RWPE2 (cell line): Measurements from ENCODE around the gene ANO2.
"Not testable (repeated sequence)": the region's sequence is repeated elsewhere in the genome, so short reads cannot be mapped to it uniquely, and the experiment has no call there.

ENCODE experiments used
- ATAC-seq: fragments of 200-7000 bp; cut with Tn5 transposase; 3 replicates; pipeline ENCODE4 v1.9.1; 2021; ENCODE audit warnings: low read depth
- DNase-seq: peaks from one replicate; pipeline ENCODE4 v3.0.0-alpha.2; 2020; ENCODE audit warnings: low spot score
- H3K27ac ChIP-seq: fragments of 450-650 bp; 2 replicates; pipeline ENCODE4 v1.5.1; 2017; ENCODE audit warnings: mild to moderate bottlenecking; ENCODE audit not compliant: poor library complexity, severe bottlenecking
- H3K27me3 ChIP-seq: fragments of 250-450 bp; sonication (Bioruptor Pico); 2 replicates; pipeline ENCODE4 v1.5.1; 2021; ENCODE audit warnings: mild to moderate bottlenecking, moderate library complexity; ENCODE audit not compliant: insufficient read depth, poor library complexity, severe bottlenecking
- H3K36me3 ChIP-seq: fragments of 250-450 bp; sonication (Bioruptor Pico); 2 replicates; pipeline ENCODE4 v1.5.1; 2020; ENCODE audit warnings: low read depth, mild to moderate bottlenecking, moderate library complexity
- H3K4me1 ChIP-seq: fragments of 250-450 bp; sonication (Bioruptor Pico); 2 replicates; pipeline ENCODE4 v1.5.1; 2021; ENCODE audit warnings: mild to moderate bottlenecking, moderate library complexity; ENCODE audit not compliant: insufficient read depth, poor library complexity, severe bottlenecking
- H3K4me3 ChIP-seq: fragments of 250-450 bp; sonication (Bioruptor Pico); 2 replicates; pipeline ENCODE4 v1.5.1; 2021; ENCODE audit warnings: mild to moderate bottlenecking, moderate library complexity; ENCODE audit not compliant: severe bottlenecking
- H3K9me3 ChIP-seq: fragments of 250-450 bp; sonication (Bioruptor Pico); 2 replicates; pipeline ENCODE4 v1.5.1; 2021; ENCODE audit warnings: mild to moderate bottlenecking, moderate library complexity; ENCODE audit not compliant: severe bottlenecking
- CTCF ChIP-seq: fragments of 450-650 bp; IDR thresholded peaks from one replicate; pipeline ENCODE4 v1.5.1; 2017; ENCODE audit warnings: mild to moderate bottlenecking, moderate library complexity; ENCODE audit not compliant: poor library complexity, severe bottlenecking

ANO2 gene

GRCh38 chr12:5684989-5685388 lies 260.1 kb downstream of the ANO2 start:
- no peak for TF ChIP-seq CTCF
- H3K4me1 ChIP-seq: no peaks in the 10 kb centered on the region
- H3K27ac ChIP-seq: no peak overlapping the region
- no peaks in the 10 kb centered on the region for H3K9me3 ChIP-seq
- H3K4me3 ChIP-seq: no peak overlapping the region
- DNase-seq (no peak), ATAC-seq (no peak)
- peaks cover 9% of the 10 kb centered on the region for H3K27me3 ChIP-seq
- H3K36me3 ChIP-seq: no peaks in the 10 kb centered on the region

GRCh38 chr12:5682581-5682980 lies 262.5 kb downstream of the ANO2 start:
- H3K27me3 ChIP-seq: peaks cover 15% of the 10 kb centered on the region
- H3K4me1 ChIP-seq: no peaks in the 10 kb centered on the region
- no peak for TF ChIP-seq CTCF
- no peaks in the 10 kb centered on the region for H3K9me3 ChIP-seq
- no peak overlapping the region for H3K27ac ChIP-seq
- H3K4me3 ChIP-seq: no peak overlapping the region
- no peak for ATAC-seq
- DNase-seq: no peak
- H3K36me3 ChIP-seq: no peaks in the 10 kb centered on the region

GRCh38 chr12:5678176-5678575 lies 266.9 kb downstream of the ANO2 start:
- Histone ChIP-seq H3K4me1 (no peaks in the 10 kb centered on the region), H3K4me3 (no peak overlapping the region), H3K27ac (no peak overlapping the region), H3K9me3 (no peaks in the 10 kb centered on the region), H3K36me3 (no peaks in the 10 kb centered on the region), H3K27me3 (peaks cover 20% of the 10 kb centered on the region)
- TF ChIP-seq CTCF: no peak
- ATAC-seq (no peak), DNase-seq (no peak)

- not testable (repeated sequence) for H3K36me3 ChIP-seq
These were observed 275.4 kb downstream of the ANO2 start for GRCh38 chr12:5669624-5670023.

GRCh38 chr12:5665615-5666014 lies 279.4 kb downstream of the ANO2 start:
- no peak overlapping the region for H3K27ac ChIP-seq
- no peak for TF ChIP-seq CTCF
- H3K36me3 ChIP-seq: no peaks in the 10 kb centered on the region
- H3K4me3 ChIP-seq: no peak overlapping the region
- no peaks in the 10 kb centered on the region for H3K4me1 ChIP-seq
- no peaks in the 10 kb centered on the region for H3K9me3 ChIP-seq
- ATAC-seq (no peak), DNase-seq (no peak)
- no peaks in the 10 kb centered on the region for H3K27me3 ChIP-seq

More at GRCh38 chr12:5669624-5670023, 275.4 kb downstream of the ANO2 start:
- H3K27ac ChIP-seq, H3K27me3 ChIP-seq, H3K4me3 ChIP-seq, H3K9me3 ChIP-seq, DNase-seq, ATAC-seq, H3K4me1 ChIP-seq: not testable (repeated sequence)

- Histone ChIP-seq H3K4me3 (no peak overlapping the region), H3K9me3 (peaks cover 1% of the 10 kb centered on the region), H3K4me1 (no peaks in the 10 kb centered on the region), H3K27me3 (no peaks in the 10 kb centered on the region), H3K27ac (no peak overlapping the region), H3K36me3 (no peaks in the 10 kb centered on the region)
- ATAC-seq (no peak), DNase-seq (no peak)
- TF ChIP-seq CTCF: no peak
These were observed 283.2 kb downstream of the ANO2 start for GRCh38 chr12:5661811-5662210.
